Measurements from ENCODE around the gene PNMA8A. TPM values are rescaled to one million over a fixed set of nuclear protein-coding genes. Genes with fewer than 3 reads are reported as not detected.
A peak's percentile ranks its signal among the peaks of the same experiment; 100 is the strongest.

PNMA8A gene, protein sequence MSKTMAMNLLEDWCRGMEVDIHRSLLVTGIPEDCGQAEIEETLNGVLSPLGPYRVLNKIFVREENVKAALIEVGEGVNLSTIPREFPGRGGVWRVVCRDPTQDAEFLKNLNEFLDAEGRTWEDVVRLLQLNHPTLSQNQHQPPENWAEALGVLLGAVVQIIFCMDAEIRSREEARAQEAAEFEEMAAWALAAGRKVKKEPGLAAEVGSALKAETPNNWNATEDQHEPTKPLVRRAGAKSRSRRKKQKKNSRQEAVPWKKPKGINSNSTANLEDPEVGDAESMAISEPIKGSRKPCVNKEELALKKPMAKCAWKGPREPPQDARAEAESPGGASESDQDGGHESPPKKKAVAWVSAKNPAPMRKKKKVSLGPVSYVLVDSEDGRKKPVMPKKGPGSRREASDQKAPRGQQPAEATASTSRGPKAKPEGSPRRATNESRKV
- 15.8 TPM for polyA plus RNA-seq (2012; ENCODE audit: insufficient read length, low read depth)

DNA sequence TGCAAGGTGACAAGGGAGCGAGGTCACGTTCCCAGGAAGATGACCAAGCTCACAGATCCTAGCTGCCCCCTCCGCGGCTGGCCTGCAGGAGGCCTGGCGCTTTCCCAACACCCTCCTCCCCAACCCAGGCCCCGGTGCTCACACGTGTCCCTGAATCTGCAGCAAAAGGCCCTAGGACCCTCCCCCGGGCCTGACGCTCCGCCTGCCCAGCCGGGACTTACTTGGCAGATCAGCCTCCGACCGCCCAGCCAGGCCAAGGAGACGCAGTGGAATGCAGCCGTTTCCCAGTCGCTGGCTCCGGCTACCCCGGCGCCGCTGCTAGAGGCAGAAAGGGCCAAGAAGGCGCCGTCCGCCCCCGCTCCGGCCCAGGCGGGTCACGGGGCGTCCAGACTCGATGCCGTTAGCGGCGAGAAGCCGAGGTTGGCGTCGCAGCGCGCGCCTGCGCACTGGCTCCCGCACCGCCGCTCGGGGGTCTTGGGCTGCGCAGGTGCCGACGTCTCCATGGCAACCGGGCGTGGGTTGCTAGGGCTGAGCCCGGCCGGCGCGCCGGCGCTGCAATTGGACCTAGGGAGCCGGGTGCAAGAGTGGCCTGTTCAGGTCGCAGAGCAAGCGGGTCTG is at the start of gene PNMA8A:
Gene PNMA8A (minus strand): TSS at position 448 of the 618 bp plus-strand sequence. CDS start 528 bp downstream, outside the sequence.
- TF ChIP-seq POLR2AphosphoS5 (IDR thresholded peaks at IDR 0.05; ENCODE audit: low read depth, low read length) (peak; percentile 46; the same call in 1 of the 2 replicates), TAF1 (IDR thresholded peaks at IDR 0.05; ENCODE audit: borderline replicate concordance, insufficient read depth, low read length) (no peak)

DNA sequence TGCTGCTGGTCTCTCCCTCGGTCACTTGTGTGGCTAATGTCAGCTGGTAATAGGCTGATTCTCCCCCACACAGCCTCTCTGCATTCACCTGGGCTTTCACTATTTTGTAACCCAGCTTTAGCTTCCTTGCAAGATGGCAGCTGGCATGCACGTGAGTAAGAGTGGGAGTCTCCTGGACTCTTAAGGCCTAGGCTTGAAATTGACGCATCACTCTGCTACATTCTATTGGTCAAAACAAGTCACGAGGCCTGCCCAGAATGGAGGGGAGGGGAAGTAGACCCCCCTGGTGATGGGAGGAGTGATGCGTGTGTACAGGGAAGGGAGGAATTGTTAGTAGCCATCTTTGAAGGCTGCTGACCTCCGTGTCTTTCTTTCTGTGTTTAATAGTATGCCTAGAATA is 49.3 kb upstream of the PNMA8A start:
- no peak for TF ChIP-seq POLR2AphosphoS5 (IDR thresholded peaks at IDR 0.05; ENCODE audit: low read depth, low read length)
- no peak for TF ChIP-seq FOXP2 (optimal IDR thresholded peaks at IDR 0.05; ENCODE audit: borderline replicate concordance, extremely low read depth, extremely low read length, insufficient read depth)
- TF ChIP-seq, protein P1, sequence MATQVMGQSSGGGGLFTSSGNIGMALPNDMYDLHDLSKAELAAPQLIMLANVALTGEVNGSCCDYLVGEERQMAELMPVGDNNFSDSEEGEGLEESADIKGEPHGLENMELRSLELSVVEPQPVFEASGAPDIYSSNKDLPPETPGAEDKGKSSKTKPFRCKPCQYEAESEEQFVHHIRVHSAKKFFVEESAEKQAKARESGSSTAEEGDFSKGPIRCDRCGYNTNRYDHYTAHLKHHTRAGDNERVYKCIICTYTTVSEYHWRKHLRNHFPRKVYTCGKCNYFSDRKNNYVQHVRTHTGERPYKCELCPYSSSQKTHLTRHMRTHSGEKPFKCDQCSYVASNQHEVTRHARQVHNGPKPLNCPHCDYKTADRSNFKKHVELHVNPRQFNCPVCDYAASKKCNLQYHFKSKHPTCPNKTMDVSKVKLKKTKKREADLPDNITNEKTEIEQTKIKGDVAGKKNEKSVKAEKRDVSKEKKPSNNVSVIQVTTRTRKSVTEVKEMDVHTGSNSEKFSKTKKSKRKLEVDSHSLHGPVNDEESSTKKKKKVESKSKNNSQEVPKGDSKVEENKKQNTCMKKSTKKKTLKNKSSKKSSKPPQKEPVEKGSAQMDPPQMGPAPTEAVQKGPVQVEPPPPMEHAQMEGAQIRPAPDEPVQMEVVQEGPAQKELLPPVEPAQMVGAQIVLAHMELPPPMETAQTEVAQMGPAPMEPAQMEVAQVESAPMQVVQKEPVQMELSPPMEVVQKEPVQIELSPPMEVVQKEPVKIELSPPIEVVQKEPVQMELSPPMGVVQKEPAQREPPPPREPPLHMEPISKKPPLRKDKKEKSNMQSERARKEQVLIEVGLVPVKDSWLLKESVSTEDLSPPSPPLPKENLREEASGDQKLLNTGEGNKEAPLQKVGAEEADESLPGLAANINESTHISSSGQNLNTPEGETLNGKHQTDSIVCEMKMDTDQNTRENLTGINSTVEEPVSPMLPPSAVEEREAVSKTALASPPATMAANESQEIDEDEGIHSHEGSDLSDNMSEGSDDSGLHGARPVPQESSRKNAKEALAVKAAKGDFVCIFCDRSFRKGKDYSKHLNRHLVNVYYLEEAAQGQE (IDR thresholded peaks at IDR 0.05; ENCODE audit: insufficient read depth in 1 of 2, low read depth in 2 of 2, low read length in 2 of 2): no peak
- TF ChIP-seq TAF1 (IDR thresholded peaks at IDR 0.05; ENCODE audit: borderline replicate concordance, insufficient read depth, low read length): no peak
- TF ChIP-seq SIN3A (IDR thresholded peaks at IDR 0.05; ENCODE audit: borderline replicate concordance, insufficient read depth, low read length): no peak

DNA sequence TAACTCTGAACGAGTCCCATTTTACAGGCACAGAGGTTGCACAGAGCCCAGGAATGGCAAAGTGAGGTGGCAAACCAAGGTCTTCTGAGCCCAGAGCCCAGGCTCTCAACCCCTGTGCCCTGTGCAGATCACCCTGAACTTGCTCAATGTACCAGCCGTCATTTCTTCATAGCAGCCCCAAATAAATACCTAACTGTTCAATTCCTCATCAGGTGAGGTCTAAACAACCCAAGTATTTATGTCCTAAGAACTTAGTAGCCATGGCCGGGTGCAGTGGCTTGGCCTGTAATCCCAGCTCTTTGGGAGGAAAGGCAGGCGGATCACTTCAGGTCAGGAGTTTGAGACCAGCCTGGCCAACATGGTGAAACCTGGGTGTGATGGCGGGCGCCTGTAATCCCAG is 46.1 kb upstream of the PNMA8A start:
- TF ChIP-seq POLR2AphosphoS5 (IDR thresholded peaks at IDR 0.05; ENCODE audit: low read depth, low read length) (no peak), FOXP2 (optimal IDR thresholded peaks at IDR 0.05; ENCODE audit: borderline replicate concordance, extremely low read depth, extremely low read length, insufficient read depth) (no peak), TAF1 (IDR thresholded peaks at IDR 0.05; ENCODE audit: borderline replicate concordance, insufficient read depth, low read length) (no peak), SIN3A (IDR thresholded peaks at IDR 0.05; ENCODE audit: borderline replicate concordance, insufficient read depth, low read length) (no peak)
- TF ChIP-seq, protein P1 (IDR thresholded peaks at IDR 0.05; ENCODE audit: insufficient read depth in 1 of 2, low read depth in 2 of 2, low read length in 2 of 2): no peak

DNA sequence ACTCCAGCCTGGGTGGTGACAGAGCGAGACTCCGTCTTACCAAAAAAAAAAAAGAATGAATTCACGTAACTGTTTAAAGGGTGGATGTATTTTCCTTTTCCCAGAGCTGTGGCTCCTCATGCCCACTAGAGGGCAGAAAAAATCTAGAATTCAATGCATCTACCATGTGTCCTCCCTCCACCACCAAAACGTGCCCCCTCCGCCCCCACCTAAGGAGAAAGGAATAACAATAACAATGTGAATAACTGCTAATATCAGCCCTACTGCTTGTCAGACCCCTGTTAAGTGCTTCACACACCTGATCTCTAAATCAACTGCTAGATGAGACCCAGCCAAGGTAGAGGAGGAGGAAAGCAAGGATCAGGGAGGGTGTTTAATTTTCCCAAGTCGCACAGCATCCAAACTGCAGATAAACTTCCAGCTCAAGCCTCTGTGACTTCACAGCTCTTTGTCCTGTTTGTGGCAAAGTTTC is 44.6 kb upstream of the PNMA8A start:
- TF ChIP-seq, protein P1 (IDR thresholded peaks at IDR 0.05; ENCODE audit: insufficient read depth in 1 of 2, low read depth in 2 of 2, low read length in 2 of 2): no peak
- TF ChIP-seq SIN3A (IDR thresholded peaks at IDR 0.05; ENCODE audit: borderline replicate concordance, insufficient read depth, low read length): no peak

DNA sequence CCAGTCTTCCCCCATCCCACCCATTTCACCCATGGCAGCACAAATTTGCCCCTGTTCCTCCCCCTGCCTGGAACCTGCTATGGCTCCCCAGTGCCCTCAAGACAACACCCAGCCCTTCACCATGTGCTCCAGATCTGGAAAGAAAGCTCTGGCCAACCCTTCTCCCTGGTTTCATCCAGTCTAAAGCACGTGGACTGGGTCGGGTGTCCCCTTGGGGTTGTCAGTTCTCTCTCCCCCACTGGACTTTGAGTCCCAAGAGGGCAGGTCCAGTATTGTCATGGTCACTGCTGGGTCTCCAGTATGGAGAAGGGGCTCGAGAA is 43.9 kb upstream of the PNMA8A start:
- TF ChIP-seq SIN3A (IDR thresholded peaks at IDR 0.05; ENCODE audit: borderline replicate concordance, insufficient read depth, low read length): no peak
- no peak for TF ChIP-seq FOXP2 (optimal IDR thresholded peaks at IDR 0.05; ENCODE audit: borderline replicate concordance, extremely low read depth, extremely low read length, insufficient read depth)
- TF ChIP-seq POLR2AphosphoS5 (IDR thresholded peaks at IDR 0.05; ENCODE audit: low read depth, low read length): no peak
- no peak for TF ChIP-seq TAF1 (IDR thresholded peaks at IDR 0.05; ENCODE audit: borderline replicate concordance, insufficient read depth, low read length)
- TF ChIP-seq, protein P1 (IDR thresholded peaks at IDR 0.05; ENCODE audit: insufficient read depth in 1 of 2, low read depth in 2 of 2, low read length in 2 of 2): no peak
